Panc1 (cell line): ENCODE measurements around the gene ZNF664. TPM values are rescaled to one million over a fixed set of nuclear protein-coding genes. Genes with fewer than 3 reads are reported as not detected.

Experiments used
- ATAC-seq: fragments of 200-7000 bp; cut with Tn5 transposase; 2 replicates; pipeline ENCODE4 v1.9.1; 2020; ENCODE audit warnings: mild to moderate bottlenecking, moderate library complexity
- BruUV-seq: library from RNA; stranded (reverse); fragments of 400-500 nt; replicated peaks from 2 replicates; lab custom pipeline; 2021; lab: Mats Ljungman, UMichigan
- CTCF ChIA-PET: fragments of 300-600 bp; sonication (Branson Sonifier 250); formaldehyde crosslinking; loops from one replicate; lab custom pipeline; 2022; ENCODE audit warnings: antibody characterized with exemption; lab: Charles Lee
- POLR2A ChIA-PET: fragments of 300-600 bp; sonication (Branson Sonifier 250); formaldehyde crosslinking; loops from one replicate; lab custom pipeline; 2022; ENCODE audit warnings: antibody characterized with exemption; lab: Charles Lee
- DNase-seq: peaks from one replicate; pipeline ENCODE4 v3.0.0-alpha.2; 2010; ENCODE audit warnings: low read depth, low spot score
- H3K27ac ChIP-seq: 2 replicates; pipeline ENCODE4 v1.5.1; 2011; ENCODE audit warnings: mild to moderate bottlenecking, low read length, inconsistent platforms
- H3K27me3 ChIP-seq: fragments of 200-500 bp; sonication (Bioruptor generic); 2 replicates; pipeline ENCODE4 v1.6.0; 2014; ENCODE audit warnings: low read length, inconsistent platforms; ENCODE audit not compliant: control insufficient read depth, insufficient read depth
- H3K36me3 ChIP-seq: fragments of 200-500 bp; sonication (Bioruptor generic); 2 replicates; pipeline ENCODE4 v1.5.1; 2014; ENCODE audit warnings: inconsistent platforms, mild to moderate bottlenecking, low read length, moderate library complexity; ENCODE audit not compliant: control insufficient read depth, insufficient read depth
- H3K4me1 ChIP-seq: 2 replicates; pipeline ENCODE4 v1.5.1; 2011; ENCODE audit warnings: inconsistent platforms, mild to moderate bottlenecking, low read length, moderate library complexity; ENCODE audit not compliant: control insufficient read depth, insufficient read depth
- H3K4me3 ChIP-seq, 2 experiments: 2 replicates each; pipeline ENCODE4 v1.5.1; 2011 to 2012; ENCODE audit warnings: low read depth in 2 of 2, low read length in 2 of 2, mild to moderate bottlenecking in 2 of 2, inconsistent platforms in 1 of 2, moderate library complexity in 1 of 2
- H3K9me3 ChIP-seq: fragments of 200-500 bp; sonication (Bioruptor generic); 2 replicates; pipeline ENCODE4 v1.5.1; 2014; ENCODE audit warnings: low read depth, mild to moderate bottlenecking, inconsistent platforms, low read length, moderate library complexity; ENCODE audit not compliant: control insufficient read depth, insufficient read depth
- POLR2AphosphoS5 ChIP-seq: IDR thresholded peaks from 2 replicates; pipeline ENCODE4 v1.6.1; 2012; ENCODE audit warnings: mild to moderate bottlenecking, low read depth, low read length, moderate library complexity
- SIN3A ChIP-seq: IDR thresholded peaks from 2 replicates; pipeline ENCODE4 v1.6.1; 2012; ENCODE audit warnings: low read depth, mild to moderate bottlenecking, low read length, moderate library complexity, borderline replicate concordance; ENCODE audit not compliant: insufficient read depth
- TCF7L2 ChIP-seq: IDR thresholded peaks from 2 replicates; pipeline ENCODE4 v1.6.1; 2011; ENCODE audit warnings: mild to moderate bottlenecking, low read depth, low read length, inconsistent platforms
- in situ Hi-C: cut with HindIII; loops from 2 replicates; pipeline ENCODE4 v1.10.0; 2016; ENCODE audit warnings: low sequenced_read_pairs, low pct_unique_long_range_greater_than_20kb
- intact Hi-C: fragments of 100-400 bp; cut with micrococcal nuclease; formaldehyde crosslinking; loops from one replicate; pipeline ENCODE4 v1.10.0; 2022; ENCODE audit not compliant: unreplicated experiment
- total RNA-seq: library from RNA; stranded (reverse); gene quantifications from one replicate; pipeline ENCODE4 v1.2.1, GENCODE V29; 2021; ENCODE audit not compliant: unreplicated experiment
- TF ChIP-seq, protein P1 (sequence below): fragments of 450-650 bp; IDR thresholded peaks from 2 replicates; pipeline ENCODE4 v1.5.1; 2017; ENCODE audit warnings: mild to moderate bottlenecking
- TF ChIP-seq, protein P2 (sequence below), 2 experiments: IDR thresholded peaks; 2 replicates each; pipeline ENCODE4 v1.6.1; 2011 to 2012; ENCODE audit warnings: low read depth in 2 of 2, control low read depth in 1 of 2, low read length in 1 of 2, mild to moderate bottlenecking in 1 of 2, moderate library complexity in 1 of 2; ENCODE audit not compliant: insufficient read depth in 1 of 2

ZNF664 gene
- total RNA-seq, 1 experiment from 2014 or later, result 115 TPM

DNA sequence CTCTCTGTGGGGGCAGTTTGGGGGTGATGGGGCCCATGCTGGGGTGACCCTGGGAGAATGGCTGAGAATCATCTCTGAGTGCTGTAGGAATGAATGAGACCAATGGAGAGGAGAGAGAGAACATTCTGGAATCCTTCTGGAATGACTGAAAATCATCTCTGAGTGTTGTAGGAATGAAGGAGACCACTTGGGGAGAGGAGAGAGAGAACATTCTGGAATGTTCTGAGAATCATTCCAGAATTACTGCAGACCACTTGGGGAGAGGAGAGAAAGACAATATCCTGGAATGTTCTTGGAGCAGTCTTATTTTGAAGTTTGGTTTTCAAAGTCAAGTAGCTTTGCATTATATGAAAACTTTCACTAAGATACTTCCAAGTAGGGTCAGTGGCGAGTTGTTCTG is 64.3 kb downstream of the ZNF664 start:
- intact Hi-C loops, result loop anchor here (2.0 to 5.0 kb wide), 2 partner anchors 283 to 735 kb away; no protein-coding TSS in a partner anchor
- ChIA-PET POLR2A (no interaction called here), CTCF (interaction anchor here (0.7 kb wide), 2 partner anchors 19 to 322 kb away, joined by 5 read pairs; no protein-coding TSS in a partner anchor)
- DNase-seq (no peak), ATAC-seq (no peak)
- no peaks in the 10 kb centered on the region for H3K36me3 ChIP-seq
- H3K27ac ChIP-seq, result peak overlapping the region; percentile 46; the same call in 1 of the 2 replicates
- in situ Hi-C loops, result no loop called here
- H3K4me3 ChIP-seq, result no peak overlapping the region
- no TSS peak for BruUV-seq
- no peaks in the 10 kb centered on the region for H3K9me3 ChIP-seq
- H3K27me3 ChIP-seq, result no peaks in the 10 kb centered on the region
- H3K4me1 ChIP-seq, result peaks cover 4% of the 10 kb centered on the region
- TF ChIP-seq POLR2AphosphoS5 (no peak), SIN3A (no peak), TCF7L2 (no peak)
- TF ChIP-seq, protein P1, sequence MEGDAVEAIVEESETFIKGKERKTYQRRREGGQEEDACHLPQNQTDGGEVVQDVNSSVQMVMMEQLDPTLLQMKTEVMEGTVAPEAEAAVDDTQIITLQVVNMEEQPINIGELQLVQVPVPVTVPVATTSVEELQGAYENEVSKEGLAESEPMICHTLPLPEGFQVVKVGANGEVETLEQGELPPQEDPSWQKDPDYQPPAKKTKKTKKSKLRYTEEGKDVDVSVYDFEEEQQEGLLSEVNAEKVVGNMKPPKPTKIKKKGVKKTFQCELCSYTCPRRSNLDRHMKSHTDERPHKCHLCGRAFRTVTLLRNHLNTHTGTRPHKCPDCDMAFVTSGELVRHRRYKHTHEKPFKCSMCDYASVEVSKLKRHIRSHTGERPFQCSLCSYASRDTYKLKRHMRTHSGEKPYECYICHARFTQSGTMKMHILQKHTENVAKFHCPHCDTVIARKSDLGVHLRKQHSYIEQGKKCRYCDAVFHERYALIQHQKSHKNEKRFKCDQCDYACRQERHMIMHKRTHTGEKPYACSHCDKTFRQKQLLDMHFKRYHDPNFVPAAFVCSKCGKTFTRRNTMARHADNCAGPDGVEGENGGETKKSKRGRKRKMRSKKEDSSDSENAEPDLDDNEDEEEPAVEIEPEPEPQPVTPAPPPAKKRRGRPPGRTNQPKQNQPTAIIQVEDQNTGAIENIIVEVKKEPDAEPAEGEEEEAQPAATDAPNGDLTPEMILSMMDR, result no peak
- TF ChIP-seq, protein P2, sequence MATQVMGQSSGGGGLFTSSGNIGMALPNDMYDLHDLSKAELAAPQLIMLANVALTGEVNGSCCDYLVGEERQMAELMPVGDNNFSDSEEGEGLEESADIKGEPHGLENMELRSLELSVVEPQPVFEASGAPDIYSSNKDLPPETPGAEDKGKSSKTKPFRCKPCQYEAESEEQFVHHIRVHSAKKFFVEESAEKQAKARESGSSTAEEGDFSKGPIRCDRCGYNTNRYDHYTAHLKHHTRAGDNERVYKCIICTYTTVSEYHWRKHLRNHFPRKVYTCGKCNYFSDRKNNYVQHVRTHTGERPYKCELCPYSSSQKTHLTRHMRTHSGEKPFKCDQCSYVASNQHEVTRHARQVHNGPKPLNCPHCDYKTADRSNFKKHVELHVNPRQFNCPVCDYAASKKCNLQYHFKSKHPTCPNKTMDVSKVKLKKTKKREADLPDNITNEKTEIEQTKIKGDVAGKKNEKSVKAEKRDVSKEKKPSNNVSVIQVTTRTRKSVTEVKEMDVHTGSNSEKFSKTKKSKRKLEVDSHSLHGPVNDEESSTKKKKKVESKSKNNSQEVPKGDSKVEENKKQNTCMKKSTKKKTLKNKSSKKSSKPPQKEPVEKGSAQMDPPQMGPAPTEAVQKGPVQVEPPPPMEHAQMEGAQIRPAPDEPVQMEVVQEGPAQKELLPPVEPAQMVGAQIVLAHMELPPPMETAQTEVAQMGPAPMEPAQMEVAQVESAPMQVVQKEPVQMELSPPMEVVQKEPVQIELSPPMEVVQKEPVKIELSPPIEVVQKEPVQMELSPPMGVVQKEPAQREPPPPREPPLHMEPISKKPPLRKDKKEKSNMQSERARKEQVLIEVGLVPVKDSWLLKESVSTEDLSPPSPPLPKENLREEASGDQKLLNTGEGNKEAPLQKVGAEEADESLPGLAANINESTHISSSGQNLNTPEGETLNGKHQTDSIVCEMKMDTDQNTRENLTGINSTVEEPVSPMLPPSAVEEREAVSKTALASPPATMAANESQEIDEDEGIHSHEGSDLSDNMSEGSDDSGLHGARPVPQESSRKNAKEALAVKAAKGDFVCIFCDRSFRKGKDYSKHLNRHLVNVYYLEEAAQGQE (IDR thresholded peaks at IDR 0.05; ENCODE audit: insufficient read depth in 1 of 2, low read depth in 2 of 2, low read length in 1 of 2), result no peak

DNA sequence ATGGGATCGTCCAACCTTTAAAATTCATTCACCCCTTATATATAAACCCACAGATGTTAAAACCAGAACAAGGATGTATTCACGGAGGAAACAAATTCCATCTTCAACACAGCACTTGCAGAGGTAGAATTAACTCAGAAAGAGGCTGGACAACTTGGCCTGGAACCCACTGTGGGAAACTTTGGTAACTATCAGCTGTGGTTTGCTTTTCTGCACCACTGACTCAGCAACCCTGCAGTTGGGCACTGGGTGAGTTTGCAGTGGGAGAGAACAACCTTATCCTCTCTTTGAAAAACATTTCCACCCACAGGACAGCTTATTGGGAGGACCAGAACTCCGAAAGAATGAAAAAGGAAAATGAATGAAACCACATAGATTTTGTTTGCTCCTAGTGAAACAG is 66.3 kb downstream of the ZNF664 start:
- peak overlapping the region; percentile 44; the same call in 1 of the 2 replicates for H3K27ac ChIP-seq
- H3K4me3 ChIP-seq, result no peak overlapping the region
- in situ Hi-C loops (no loop called here), intact Hi-C loops (loop anchor here (5.0 kb wide), 1 partner anchor 733 kb away; no protein-coding TSS in a partner anchor)
- ChIA-PET POLR2A (no interaction called here), CTCF (no interaction called here)
- TF ChIP-seq, protein P2 (IDR thresholded peaks at IDR 0.05; ENCODE audit: insufficient read depth in 1 of 2, low read depth in 2 of 2, low read length in 1 of 2), result no peak
- H3K9me3 ChIP-seq, result no peaks in the 10 kb centered on the region
- no TSS peak for BruUV-seq
- H3K4me1 ChIP-seq, result peaks cover 4% of the 10 kb centered on the region
- ATAC-seq (no peak), DNase-seq (no peak)
- no peaks in the 10 kb centered on the region for H3K27me3 ChIP-seq
- H3K36me3 ChIP-seq, result no peaks in the 10 kb centered on the region
